ENCODE results near the gene HSD17B1.

GRCh38 chr17:42566215-42566882, 13.6 kb downstream of the HSD17B1 start:
- TF ChIP-seq CTCF (IDR thresholded peaks at IDR 0.05) (no peak), POLR2A (IDR thresholded peaks at IDR 0.05) (no peak)
